Hepatocyte (in vitro differentiated cells): ENCODE data around the gene MEIKIN.

Experiments
- CTCF ChIP-seq: fragments of 200-600 bp; sonication (generic); IDR thresholded peaks from 2 replicates; pipeline ENCODE4 v1.5.1; 2016; ENCODE audit warnings: antibody characterized with exemption, mild to moderate bottlenecking; ENCODE audit not compliant: poor library complexity
- EZH2phosphoT487 ChIP-seq: fragments of 200-600 bp; sonication (generic); IDR thresholded peaks from one replicate; pipeline ENCODE4 v1.6.1; 2018; ENCODE audit warnings: antibody characterized with exemption, mild to moderate bottlenecking, low read depth, moderate library complexity; ENCODE audit not compliant: unreplicated experiment, severe bottlenecking

- TF ChIP-seq CTCF, result no peak
- no peak for TF ChIP-seq EZH2phosphoT487
Measured at GRCh38 chr5:131812371-131813160, 132.9 kb downstream of the MEIKIN start.
